Inflammatory macrophage treated with lipopolysaccharide for 4 hours (primary cell): ENCODE measurements around the gene DDX31.
A peak's percentile ranks its signal among the peaks of the same experiment; 100 is the strongest.
"Not testable (repeated sequence)": the region's sequence is repeated elsewhere in the genome, so short reads cannot be mapped to it uniquely, and the experiment has no call there.

Source experiments
- DNase-seq: peaks from one replicate; pipeline ENCODE4 v3.0.0-alpha.2; 2020

Gene DDX31

DNA sequence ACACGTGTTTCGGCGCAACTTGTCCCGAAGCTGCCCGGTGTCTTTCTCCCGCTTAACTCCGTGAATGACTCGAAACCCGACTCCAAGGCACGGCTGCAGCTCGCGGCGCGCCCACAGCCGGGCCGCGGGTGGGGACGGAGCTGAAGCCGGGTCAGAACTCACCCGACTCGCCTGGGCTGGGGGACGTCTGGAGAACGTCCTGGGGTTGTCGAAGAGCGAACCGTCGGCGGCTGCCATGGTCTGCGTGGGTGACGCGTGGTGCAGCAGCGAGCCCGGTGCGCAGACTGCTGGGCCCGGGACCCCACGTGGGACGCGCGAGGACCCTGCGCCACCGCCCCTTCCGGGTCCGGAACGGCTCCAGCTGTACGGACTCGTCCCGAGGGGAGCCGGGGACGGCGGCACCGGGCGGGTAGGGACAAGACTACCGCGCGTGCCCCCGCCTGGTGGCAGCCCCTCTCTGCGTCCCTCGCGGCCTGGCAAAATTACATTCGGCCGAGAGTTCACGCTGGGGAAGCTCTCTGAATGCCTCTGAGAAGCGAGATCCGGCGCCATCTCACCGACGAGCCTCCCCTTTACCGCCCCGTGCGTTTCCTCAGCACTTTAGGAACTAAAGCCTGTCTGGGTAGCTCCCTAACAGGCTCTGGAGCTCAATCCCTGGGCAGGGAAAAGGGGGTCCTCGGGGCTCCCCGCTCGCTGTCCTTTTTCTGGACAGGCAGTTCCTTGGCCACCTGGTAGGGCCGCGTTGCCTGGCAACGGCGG, at the start of gene DDX31:
Gene DDX31 (minus strand): TSS at position 286 of the 759 bp plus-strand sequence. CDS start 49 bp downstream, at position 237.
- DNase-seq, result peak; percentile 89

DNA sequence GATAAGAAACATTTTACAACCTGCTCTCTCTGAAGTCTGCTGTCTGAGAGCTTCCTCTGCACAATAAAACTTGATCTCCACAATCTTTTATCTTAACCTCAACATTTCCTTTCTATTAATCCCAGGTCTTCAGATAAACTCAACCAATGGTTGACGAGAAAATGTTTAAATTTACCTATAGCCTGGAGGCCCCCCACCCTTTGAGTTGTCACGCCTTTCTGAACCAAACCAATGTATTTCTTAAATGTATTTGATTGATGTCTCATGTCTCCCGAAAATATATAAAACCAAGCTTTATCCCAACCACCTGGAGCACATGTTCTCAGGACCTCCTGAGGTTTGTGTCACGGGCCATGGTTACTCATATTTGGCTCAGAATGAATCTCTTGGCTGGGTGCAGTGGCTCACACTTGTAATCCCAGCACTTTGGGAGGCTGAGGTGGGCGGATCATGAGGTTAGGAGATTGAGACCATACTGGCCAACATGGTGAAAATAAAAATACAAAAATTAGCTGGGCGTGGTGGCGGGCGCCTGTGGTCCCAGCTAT, 48.7 kb upstream of the DDX31 start:
- DNase-seq, result not testable (repeated sequence)

DNA sequence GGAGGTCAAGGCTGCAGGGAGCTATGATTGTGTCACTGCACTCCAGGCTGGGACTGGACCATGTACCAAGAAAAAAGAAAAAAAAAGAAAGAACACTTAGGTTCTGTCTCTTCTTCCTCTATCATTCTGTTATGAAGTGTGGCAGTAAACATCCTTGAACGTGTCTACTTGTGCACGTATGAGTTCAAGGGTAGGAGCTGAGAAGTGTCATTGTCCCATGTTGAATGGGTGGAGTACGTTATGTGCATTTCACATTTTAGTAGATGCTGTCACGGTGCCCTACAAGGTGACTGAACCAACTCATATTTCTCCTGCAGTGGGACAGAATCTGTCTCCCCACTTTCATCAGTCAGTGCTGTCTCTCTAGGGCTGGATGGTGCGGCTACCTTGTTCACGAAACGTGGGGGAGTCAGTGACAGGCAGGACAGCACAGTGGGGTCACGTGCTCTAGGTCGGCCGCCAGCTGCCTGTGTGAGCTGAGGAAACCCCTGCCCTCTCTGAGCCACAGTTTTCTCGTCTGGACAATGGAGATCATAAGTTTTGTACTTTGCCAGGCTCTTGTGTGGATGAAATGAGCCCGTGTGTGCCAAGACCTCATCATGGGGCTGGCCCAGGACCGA, 47.7 kb upstream of the DDX31 start:
- DNase-seq, result no peak

DNA sequence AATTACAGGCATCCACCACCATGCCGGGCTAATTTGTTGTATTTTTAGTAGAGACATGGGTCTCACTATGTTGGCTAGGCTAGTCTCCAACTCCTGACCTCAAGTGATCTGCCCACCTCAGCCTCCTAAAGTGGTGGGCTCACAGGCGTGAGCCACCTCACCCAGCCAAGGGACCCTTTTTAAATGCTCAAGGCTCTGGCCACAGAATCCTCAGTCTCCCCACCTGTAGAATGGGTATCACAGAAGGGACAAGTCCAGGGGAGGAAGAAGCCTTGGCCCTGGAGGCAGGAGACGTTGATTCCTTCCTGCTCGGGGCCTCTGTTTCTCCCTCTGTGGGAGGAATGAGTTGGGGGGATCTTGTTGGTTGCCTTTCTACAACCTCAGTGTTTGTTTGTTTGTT, 46.2 kb upstream of the DDX31 start:
- no peak for DNase-seq

DNA sequence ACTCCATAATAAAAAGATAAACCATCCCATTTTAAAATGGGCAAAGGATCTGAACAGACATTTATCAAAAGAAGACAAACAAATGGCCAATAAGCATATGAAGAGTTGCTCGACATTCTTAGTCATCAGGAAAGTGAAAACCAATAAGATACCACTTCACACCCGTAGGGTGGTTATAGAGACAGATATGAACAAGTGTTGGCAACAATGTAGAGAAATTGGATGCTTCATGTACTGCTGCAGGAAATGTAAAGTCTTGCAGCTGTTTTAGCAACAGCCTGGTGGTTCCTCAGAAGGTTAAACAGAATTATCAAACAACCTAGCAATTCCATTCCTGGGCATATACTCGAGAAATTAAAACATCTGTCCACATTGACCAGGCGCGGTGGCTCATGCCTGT, 43.0 kb upstream of the DDX31 start:
- no peak for DNase-seq

DNA sequence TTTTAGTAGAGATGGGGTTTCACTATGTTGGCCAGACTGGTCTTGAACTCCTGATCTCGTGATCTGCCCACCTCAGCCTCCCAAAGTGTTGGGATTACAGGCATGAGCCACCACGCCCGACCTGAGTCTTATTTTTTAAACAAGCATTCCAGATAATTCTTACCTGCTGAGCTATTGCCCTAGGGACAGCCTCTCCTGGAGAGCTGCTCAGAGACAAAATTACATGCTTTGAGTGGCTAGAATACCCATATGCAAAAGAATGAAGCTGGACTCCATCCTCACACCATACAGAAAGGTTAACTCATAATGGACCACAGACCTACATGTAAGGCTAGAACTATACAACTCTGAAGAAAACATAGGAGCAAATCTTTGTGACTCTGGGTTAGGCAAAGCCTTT, 42.1 kb upstream of the DDX31 start:
- no peak for DNase-seq

DNA sequence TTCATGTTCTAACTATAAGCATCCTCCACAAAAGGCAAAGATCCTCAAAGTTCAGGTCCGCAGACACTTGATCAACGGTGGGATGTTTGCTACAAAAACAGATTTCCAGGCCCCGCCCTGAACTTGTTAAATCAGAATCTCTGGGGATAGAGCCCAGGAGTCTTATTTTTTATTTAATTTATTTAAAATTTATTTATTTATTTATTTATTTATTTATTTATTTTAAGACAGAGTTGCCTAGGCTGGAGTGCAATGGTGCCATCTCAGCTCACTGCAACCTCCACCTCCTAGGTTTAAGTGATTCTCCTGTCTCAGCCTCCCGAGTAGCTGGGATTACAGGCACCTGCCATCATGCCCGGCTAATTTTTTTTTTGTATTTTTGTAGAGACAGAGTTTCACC, 41.4 kb upstream of the DDX31 start:
- DNase-seq, result not testable (repeated sequence)

DNA sequence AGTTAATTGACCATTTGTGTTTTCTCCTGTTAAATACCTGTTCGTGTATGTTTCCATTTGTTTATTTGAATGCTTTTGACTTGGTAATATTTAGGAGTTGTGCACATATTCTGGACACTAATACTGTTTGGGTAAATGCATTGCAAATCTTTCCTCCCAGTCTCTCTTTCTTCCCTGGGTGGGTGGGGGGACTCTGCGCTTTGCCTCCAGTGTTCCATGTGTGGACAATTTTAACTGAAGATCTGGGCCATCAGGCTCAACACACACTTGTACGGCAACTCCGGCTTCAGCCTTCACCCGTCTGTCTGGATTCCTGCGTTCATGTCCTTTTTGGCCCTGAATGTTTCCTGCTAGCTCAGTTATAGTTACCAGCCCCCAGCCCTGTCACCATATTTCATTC, 40.5 kb upstream of the DDX31 start:
- DNase-seq, result no peak

DNA sequence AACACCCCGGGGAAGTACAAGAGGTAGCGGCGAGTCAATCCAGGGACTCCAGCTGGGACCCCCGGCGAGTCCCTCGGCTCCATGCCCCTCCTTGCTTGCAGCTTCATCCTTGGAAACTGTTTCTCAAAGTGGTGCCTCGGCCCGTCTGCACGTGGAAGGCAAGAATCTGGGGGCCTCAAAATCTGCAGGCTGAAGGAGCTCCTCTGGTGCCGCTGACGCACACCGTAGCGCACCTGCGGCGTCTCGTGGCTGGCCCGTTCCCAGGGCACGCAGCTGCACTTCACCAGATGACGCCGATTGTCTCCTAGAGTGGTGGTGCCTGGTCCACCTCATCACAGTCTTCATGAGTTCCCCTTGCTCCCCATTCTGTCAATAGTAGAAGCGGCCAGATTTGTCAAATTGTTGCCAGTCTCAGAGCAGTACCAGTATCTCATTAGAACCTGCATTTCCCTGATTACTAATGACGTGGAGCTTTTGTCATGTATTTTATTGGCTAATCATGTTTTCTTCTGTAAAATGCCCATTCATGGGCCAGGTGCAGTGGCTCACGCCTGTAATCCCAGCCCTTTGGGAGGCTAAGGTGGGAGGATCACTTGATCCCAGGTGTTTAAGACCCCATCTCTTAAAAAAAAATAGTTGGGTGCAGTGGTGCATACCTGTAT, 39.1 kb upstream of the DDX31 start:
- no peak for DNase-seq

DNA sequence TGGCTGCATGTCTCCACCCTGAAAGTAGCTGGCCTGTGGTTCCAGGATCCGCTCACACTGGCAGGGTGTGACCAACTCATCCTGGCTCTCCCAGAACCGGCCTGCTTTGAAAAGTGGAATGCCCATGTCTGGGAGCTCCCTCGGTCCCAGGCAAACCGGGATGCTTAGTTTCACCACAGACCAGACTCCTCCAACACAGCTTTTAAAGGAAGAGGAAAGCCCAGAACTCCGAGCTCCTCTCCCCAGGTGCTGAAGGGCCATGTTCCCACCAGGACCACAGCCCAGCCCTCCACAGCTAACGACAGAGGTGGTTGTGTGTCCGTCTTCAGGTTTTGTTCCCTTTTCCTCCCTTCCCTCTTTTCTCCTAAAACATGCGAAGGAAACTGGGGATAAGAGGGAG, 38.5 kb upstream of the DDX31 start:
- DNase-seq, result no peak

DNA sequence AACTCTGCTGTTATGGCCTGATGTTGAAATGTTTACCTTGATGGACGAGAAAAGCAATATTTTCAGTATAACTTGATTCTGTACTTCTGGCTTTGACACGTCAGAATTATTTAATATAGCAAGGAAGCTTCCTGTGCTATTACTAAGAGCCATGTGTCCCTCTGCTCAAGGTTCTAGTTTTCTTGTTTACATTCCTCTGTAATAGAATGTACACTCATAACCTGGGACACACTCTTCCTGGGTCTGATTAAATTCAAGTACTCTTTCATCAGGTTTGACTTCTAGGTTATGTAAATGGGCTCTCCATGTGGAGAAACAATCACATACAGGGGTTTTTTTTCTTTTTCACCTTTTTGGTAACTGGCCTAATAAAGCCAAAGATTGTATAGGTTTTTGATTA, 33.6 kb upstream of the DDX31 start:
- DNase-seq, result no peak

DNA sequence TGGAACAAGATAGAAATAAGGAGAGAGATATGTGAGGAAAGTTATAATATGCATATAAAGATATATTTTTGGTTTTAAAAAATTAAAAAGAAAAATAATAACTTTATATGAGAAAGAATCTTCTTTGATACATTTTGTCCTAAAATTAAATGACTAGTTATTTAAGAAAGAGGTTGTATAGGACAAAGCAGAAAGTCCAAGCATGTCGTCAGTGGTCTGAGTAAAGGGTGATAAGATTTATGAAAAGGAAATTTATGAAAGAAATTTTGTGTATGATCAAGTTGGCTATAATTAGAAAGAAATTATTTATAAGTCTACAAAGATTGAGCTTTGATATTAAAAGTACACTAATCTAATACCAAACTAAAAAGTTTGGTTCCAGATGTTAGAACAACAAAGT, 32.5 kb upstream of the DDX31 start:
- no peak for DNase-seq

DNA sequence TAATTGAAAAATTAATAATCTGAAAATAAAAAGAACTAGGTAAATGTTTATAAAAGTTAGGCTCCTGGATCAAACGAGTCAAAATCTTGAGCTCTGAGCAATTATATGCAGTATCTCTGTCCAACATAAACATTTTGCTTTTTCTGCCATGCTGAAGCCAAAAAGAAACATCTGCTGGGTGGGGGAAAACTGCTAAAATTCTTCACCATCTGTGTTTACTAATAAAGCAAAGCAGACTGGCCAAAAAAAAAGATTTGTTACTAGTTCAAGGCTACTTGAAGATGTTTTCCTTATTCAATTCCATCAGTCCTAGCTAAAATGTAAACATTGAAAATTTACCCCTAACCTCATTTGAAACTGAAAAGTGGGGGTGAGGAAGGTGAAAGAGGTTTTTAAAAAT, 30.2 kb upstream of the DDX31 start:
- no peak for DNase-seq

DNA sequence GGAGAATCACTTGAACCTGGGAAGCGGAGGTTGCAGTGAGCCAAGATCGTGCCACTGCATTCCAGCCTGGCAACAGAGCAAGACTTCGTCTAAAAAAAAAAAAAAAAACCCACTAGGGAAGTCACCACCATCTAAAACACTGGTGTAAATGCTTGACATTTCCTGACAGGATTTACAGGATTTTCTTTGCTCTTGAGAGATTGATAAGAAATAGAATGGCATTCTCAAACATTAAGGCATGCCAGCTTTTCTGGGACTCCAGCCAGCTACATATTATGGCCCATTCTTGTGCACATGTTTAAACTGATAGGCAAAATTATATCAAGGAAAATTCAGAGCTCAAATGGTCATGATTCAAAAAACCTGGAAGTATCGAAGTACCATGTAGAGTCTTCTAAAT, 29.2 kb upstream of the DDX31 start:
- no peak for DNase-seq

DNA sequence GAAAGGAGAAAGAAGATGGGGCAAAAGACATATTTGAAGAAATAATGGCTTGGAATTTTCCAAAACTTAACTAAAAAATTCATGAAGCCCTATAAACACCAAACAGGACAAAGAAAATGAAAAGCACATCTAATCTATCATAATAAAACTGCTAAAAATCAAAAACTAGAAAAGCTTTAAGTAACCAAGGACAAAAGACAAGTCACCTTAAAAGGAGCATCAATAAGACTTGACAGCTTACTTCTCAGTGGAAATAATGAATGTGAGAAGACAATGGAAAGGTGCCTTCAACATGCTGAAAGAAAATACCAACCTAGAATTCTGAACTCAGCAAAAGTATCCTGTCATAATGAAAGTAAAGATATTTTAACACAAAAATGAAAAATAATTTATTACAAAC, 27.4 kb upstream of the DDX31 start:
- no peak for DNase-seq

DNA sequence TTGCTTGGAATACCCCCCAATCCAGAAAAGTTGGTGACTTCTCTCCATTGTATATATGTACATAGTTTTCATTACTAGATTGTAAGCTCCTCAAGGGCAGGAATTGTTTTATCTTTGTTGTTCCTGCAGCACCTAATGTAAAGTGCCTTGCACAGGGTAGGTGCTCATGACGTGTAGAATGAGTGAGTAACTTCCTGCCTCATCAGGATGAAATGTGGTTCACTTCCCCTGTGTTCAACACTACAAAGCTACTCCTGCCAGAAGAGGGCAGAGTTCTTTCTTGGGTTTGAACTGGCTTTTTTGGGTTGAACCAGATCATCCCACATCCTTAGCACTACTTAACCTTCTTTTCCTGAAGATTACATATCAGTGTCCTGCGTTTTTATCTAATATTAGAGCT, 24.4 kb upstream of the DDX31 start:
- DNase-seq, result peak; percentile 54

DNA sequence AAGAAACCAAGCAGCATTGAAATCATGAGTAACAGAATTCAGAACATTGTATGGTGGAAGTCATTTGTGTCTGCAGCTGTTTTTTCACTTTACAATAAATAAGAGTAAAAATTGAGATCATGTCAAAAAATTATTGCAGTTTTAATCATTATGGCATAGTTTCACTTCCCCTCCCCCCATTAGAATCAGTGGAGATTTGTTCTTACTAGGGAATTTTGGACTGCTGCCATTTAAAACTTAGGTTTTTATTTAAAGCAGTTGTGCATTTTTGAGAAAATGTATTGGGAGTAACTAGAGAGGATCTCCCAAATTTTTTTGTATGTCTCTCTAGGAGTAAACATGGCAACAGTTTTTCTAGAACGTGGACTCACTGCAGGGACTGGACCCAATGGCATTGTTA, 20.9 kb upstream of the DDX31 start:
- DNase-seq, result no peak

DNA sequence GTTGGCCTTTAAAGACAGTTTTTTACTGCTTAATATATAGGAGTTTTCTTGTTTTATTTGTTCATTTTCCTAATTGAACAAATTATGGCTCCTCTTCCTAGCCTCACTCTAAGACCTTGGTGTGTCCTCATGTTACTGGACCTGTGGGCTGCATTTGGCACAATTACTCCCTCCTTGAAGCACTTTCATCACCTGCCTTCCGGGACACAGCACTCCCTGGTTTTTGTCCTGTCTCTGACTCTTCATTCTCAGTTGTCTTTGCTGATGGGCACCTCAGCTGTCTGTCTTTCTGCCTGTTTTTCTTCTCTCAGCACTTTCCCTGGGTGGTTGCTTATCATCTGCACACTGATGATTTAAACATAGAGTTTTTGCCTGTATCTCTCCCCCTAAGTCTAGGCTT, 14.1 kb upstream of the DDX31 start:
- no peak for DNase-seq

DNA sequence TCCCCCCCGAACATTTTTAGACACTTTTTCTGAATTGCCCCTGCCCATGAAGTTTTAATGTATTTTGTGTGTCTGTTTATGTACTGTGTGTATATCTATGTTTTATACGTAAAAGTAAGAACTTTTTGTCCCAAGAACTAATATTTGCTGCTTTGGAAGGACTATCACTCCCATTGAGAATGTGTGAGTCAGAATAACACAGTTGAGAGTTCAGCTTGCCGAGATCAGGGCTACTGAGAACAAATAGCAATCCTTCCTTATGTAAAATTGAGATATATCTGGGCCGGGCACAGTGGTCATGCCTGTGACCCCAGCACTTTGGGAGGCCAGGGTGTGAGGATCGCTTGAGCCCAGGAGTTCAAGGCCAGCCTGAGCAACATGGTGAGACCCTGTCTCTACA, 11.8 kb upstream of the DDX31 start:
- no peak for DNase-seq

DNA sequence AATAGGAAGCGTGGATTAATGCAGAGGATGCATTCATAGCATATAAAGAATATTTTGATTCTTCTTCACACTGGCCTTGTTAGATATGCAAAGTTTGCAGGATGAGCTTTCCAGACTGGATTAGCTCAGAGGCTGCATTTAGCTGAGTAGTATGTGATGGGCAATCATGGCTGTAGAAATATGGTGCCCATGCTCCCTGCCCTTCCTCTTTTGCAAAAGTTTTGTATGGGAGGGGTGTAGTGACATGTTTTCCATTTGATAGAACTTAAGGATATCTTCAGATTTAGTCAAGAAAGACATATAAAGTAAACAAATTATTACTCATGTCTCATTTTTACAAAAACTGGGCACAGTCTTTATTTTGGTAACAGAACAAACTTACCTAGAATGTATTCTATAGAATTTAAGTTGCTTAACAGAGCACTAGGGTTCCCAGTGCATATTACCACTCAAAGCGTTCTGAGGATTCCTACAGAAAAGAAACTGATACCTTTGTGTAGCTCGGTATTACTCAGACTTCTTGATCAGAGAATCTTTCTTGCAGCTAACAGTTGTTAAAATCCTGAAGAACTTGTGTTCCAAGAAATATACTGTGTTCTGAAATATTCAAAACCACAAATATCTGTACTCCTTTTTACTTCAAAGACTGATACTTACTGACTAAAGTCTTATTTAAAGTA, 10.3 kb upstream of the DDX31 start:
- DNase-seq, result no peak

DNA sequence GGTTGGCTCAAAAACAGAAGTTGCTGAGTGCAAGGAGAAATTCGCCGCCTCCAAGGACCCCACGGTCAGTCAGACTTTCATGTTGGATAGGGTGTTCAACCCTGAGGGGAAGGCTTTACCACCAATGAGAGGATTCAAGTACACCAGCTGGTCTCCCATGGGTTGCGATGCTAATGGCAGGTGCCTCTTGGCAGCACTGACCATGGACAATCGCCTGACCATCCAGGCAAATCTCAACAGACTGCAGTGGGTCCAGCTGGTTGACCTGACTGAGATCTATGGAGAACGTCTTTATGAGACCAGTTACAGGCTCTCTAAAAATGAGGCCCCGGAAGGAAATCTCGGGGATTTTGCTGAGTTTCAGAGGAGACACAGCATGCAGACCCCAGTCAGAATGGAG, 8.2 kb upstream of the DDX31 start:
- DNase-seq, result no peak

DNA sequence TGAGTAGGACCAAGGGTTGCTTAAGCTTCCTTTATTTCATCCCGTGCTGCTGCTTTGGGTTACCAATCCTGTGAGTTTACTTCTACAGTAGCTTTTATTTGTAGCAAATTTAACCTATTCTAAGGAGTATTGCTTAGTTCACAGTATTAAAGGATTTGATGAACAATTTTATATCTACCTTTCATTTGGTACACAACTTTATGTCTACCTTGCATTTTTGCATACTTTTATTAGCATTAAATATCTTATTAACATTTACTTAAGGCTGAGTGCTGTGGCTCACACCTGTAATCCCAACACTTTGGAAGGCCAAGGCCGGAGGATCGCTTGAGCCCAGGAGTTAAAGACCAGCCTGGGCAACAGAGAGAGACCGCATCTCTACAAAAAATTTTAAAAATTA, 4.7 kb upstream of the DDX31 start:
- DNase-seq, result no peak

DNA sequence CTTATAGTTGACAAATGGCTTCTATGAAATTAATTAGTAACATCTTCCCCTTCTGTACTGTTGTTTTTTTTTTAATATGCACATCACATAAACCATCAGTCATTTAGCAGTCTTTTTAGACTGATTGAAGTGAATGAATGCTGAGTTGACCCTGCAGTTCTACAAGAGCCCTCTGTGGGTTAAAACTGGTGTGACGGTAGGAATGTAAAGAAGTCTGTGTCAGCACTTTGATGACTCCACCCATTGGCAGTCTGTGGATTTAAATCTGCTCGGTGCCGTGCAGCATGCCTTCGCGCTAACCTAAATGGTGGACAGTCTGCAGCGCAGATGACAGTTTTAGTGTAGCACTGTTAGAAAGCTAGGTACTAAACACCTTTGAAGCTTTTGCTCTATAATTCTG, 3.6 kb upstream of the DDX31 start:
- peak; percentile 12 for DNase-seq

DNA sequence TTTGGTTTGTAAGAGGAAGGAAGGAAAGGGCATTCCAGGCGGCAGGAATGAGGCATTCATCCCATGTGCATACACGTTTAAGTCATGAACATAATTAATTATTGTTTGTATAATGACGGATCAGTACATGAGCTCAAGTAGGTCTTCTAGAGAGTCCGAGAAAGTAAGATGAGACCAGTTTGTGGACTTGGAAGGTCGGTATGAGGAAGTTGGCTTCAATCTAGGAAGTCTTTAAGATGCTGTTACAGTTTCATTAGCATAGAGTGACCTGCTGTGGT, 2.6 kb upstream of the DDX31 start:
- peak; percentile 8 for DNase-seq
